ENCODE measurements around the gene DELE1.

The DELE1 gene

GRCh38 chr5:141960018-141960417 is 36.3 kb downstream of the DELE1 start:
- no peak overlapping the region for H3K27ac ChIP-seq (ENCODE audit: extremely low read depth, low read depth, low read length)
- POLR2A ChIA-PET, result interaction anchor here (1.5 to 1.7 kb wide), 3 partner anchors 9 to 268 kb away, joined by 4 to 8 read pairs (median 6); partner anchors contain the start of genes DELE1 and RNF14
- H3K4me1 ChIP-seq (ENCODE audit: control insufficient read depth, insufficient read depth, low read length), result no peaks in the 10 kb centered on the region
- H3K4me3 ChIP-seq (ENCODE audit: low read depth, low read length), result no peak overlapping the region
- H3K36me3 ChIP-seq (ENCODE audit: control insufficient read depth in 2 of 2, insufficient read depth in 1 of 2, low read length in 2 of 2), result no peaks in the 10 kb centered on the region
- CTCF ChIA-PET, result interaction anchor here (0.6 to 6.0 kb wide), 51 partner anchors 9 to 1077 kb away, joined by 3 to 158 read pairs (median 5); partner anchors contain the start of genes ARAP3, DELE1, PCDH1 and RNF14
- TF ChIP-seq ZBTB48 (tag by site-specific recombination; IDR thresholded peaks at IDR 0.05) (no peak), ZBTB44 (tag by site-specific recombination; IDR thresholded peaks at IDR 0.05) (no peak), PRDM6 (tag by site-specific recombination; IDR thresholded peaks at IDR 0.05) (no peak), ZNF214 (tag by site-specific recombination; IDR thresholded peaks at IDR 0.05; ENCODE audit: borderline replicate concordance) (no peak), ZEB2 (tag by site-specific recombination; IDR thresholded peaks at IDR 0.05) (no peak), ZNF335 (tag by site-specific recombination; conservative IDR thresholded peaks at IDR 0.05) (no peak; the same call in 1 of the 2 replicates), ZNF140 (tag by site-specific recombination; IDR thresholded peaks at IDR 0.05) (no peak), ZNF596 (tag by site-specific recombination; IDR thresholded peaks at IDR 0.05) (no peak), ZBTB17 (tag by site-specific recombination; IDR thresholded peaks at IDR 0.05) (no peak), ZNF292 (tag by site-specific recombination; IDR thresholded peaks at IDR 0.05; ENCODE audit: borderline replicate concordance, low read depth) (no peak), CTCF (tag by site-specific recombination; IDR thresholded peaks at IDR 0.05) (no peak), ZNF148 (tag by site-specific recombination; IDR thresholded peaks at IDR 0.05; ENCODE audit: borderline replicate concordance) (no peak), KLF8 (tag by site-specific recombination; IDR thresholded peaks at IDR 0.05) (no peak), ELK4 (IDR thresholded peaks at IDR 0.05; ENCODE audit: borderline replicate concordance, low read depth, low read length) (no peak), ZNF544 (tag by site-specific recombination; IDR thresholded peaks at IDR 0.05) (no peak), ZNF510 (tag by site-specific recombination; IDR thresholded peaks at IDR 0.05; ENCODE audit: insufficient replicate concordance) (no peak), ZNF529 (tag by site-specific recombination; IDR thresholded peaks at IDR 0.05; ENCODE audit: insufficient replicate concordance) (no peak), ZNF274 (IDR thresholded peaks at IDR 0.05; ENCODE audit: low read length) (no peak), ZNF274 (tag by site-specific recombination; IDR thresholded peaks at IDR 0.05; ENCODE audit: borderline replicate concordance) (no peak)
- no peaks in the 10 kb centered on the region for H3K9me3 ChIP-seq (ENCODE audit: control insufficient read depth, insufficient read depth, low read depth, low read length)

Measured in HEK293 (cell line).